Right kidney (tissue), 9 donors: Measurements from ENCODE around the gene CSKMT.
"Not testable (repeated sequence)": the region's sequence is repeated elsewhere in the genome, so short reads cannot be mapped to it uniquely, and the experiment has no call there.

Source experiments
- DNase-seq: peaks from one replicate; pipeline ENCODE4 v3.0.0-alpha.2; 2016
- long read RNA-seq, 8 donors: transcript quantifications; one replicate each; lab custom pipeline, GENCODE V29; 2026

CSKMT gene, protein sequence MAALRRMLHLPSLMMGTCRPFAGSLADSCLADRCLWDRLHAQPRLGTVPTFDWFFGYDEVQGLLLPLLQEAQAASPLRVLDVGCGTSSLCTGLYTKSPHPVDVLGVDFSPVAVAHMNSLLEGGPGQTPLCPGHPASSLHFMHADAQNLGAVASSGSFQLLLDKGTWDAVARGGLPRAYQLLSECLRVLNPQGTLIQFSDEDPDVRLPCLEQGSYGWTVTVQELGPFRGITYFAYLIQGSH
- long read RNA-seq, donor 1, transcript CSKMT-202 (2 exons, 2,870 nt): minor isoform, 8 of 17 reads
- long read RNA-seq, donor 1, transcript CSKMT-204 (1 exons, 376 nt): major isoform, 9 of 17 reads
- long read RNA-seq, donor 1, partial matches to known transcripts: 0 of 17 reads
- long read RNA-seq, donor 1, other reads (novel, unspliced or antisense): 0 of 17 reads
- long read RNA-seq, donor 2, partial matches to known transcripts: 0 of 8 reads
- long read RNA-seq, donor 2, other reads (novel, unspliced or antisense): 0 of 8 reads
- long read RNA-seq, donor 3, partial matches to known transcripts: 0 of 6 reads
- long read RNA-seq, donor 3, other reads (novel, unspliced or antisense): 0 of 6 reads
- long read RNA-seq, donor 4, partial matches to known transcripts: 0 of 2 reads
- long read RNA-seq, donor 4, other reads (novel, unspliced or antisense): 0 of 2 reads
- long read RNA-seq, donor 5, partial matches to known transcripts: 0 of 7 reads
- long read RNA-seq, donor 5, other reads (novel, unspliced or antisense): 0 of 7 reads
- long read RNA-seq, donor 6, partial matches to known transcripts: 0 of 5 reads
- long read RNA-seq, donor 6, other reads (novel, unspliced or antisense): 0 of 5 reads
- long read RNA-seq, donor 7, transcript CSKMT-204 (1 exons, 376 nt): minor isoform, 5 of 14 reads
- long read RNA-seq, donor 7, transcript CSKMT-202 (2 exons, 2,870 nt): major isoform, 8 of 14 reads
- long read RNA-seq, donor 7, partial matches to known transcripts: 0 of 14 reads
- long read RNA-seq, donor 7, other reads (novel, unspliced or antisense): 0 of 14 reads
- long read RNA-seq, donor 8, transcript CSKMT-202 (2 exons, 2,870 nt): major isoform, 5 of 7 reads
- long read RNA-seq, donor 8, partial matches to known transcripts: 0 of 7 reads
- long read RNA-seq, donor 8, other reads (novel, unspliced or antisense): 0 of 7 reads

DNA sequence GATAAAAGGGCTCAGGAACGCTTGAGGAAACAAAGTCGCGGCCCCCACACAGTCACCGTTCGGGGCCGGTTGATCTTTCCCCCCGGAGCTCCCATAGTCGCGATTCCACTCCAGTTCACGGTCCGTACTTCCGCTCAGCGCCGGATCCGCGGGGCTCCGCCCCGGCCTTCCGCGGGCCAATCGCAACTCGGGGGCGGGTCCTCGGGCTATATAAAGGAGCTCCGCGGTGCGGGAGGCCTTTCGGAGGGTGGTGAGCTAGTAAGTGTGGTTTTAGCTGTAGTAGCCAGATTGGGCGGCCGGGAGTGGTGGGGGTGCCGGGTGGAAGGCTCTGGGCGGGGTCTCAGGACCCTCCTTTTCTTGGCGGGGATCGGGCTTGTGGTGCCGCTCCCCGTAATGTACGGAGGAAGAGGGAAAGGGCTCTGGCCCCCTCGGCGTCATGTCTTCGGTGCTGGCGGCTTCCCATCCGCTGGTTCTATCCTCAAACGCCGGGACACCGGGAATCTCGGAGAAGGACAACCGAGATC, at the start of gene CSKMT, which contains the start of gene C11orf98:
TSS of gene CSKMT (plus strand) at position 238 of the 524 bp plus-strand sequence. CDS start 568 bp downstream, outside the sequence.
TSS of gene C11orf98 (minus strand) at position 136 of the 524 bp plus-strand sequence. CDS start at position 95, 41 bp downstream.
- peak; percentile 96 for DNase-seq

- no peak for DNase-seq
Measured at GRCh38 chr11:62615521-62615920, 49.6 kb upstream of the CSKMT start.

- DNase-seq: not testable (repeated sequence)
Measured at GRCh38 chr11:62616957-62617356, 48.2 kb upstream of the CSKMT start.

- no peak for DNase-seq
Measured at GRCh38 chr11:62621027-62621566, 44.0 kb upstream of the CSKMT start.

DNA sequence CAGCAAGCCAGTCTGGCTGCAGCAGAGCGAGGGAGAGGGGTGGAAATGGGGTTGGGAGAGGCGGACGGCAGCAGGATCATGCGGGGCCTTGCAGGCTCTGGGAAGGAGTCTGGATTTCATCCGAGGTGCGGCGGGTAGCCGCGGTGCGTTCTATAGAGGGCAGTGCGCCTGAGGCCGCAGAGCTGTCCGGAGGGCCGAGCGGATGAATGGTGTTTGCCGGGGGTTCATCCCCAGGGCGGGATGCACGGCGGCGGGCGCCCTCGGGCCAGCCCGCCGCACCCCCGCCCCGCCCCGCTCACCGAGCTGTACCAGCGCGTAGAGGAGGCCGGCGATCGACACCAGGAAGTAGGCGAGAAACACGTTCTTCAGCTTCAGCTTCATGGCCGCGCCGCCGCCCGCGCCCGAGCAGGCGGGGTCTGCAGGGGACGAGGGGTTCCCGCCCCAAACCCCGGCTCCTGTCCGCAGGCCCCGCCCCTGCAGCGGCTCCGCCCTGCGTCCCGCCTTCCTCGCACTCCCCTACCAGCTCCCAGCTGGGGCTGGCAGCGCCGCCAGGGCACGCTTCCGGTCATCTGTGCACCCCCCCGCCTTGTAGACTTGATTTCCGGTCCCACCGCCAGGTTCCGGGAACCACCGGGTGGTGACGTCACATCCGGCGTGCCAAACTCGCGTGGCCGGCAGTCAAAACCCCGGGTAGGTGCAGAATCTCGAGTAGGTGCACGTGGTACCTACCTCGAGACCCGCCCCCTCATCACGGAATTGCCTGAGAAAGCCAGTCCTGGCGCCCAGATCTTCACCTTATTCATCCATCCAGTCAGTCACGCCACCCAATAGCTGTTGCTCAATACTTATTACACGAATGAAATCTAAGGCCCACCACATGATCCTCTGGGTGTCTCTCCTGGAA, 43.3 kb upstream of the CSKMT start, which contains the start of gene B3GAT3:
TSS of gene B3GAT3 (minus strand) at position 420 of the 904 bp plus-strand sequence. CDS start at position 381, 39 bp downstream.
- peak; percentile 87 for DNase-seq

- DNase-seq: no peak
Measured at GRCh38 chr11:62622476-62623089, 42.5 kb upstream of the CSKMT start.

- DNase-seq: no peak
Measured at GRCh38 chr11:62627713-62628112, 37.4 kb upstream of the CSKMT start.

- DNase-seq: no peak
Measured at GRCh38 chr11:62632492-62632891, 32.6 kb upstream of the CSKMT start.

GRCh38 chr11:62644220-62644619, 20.9 kb upstream of the CSKMT start:
- DNase-seq: no peak

- DNase-seq: no peak
Measured at GRCh38 chr11:62645671-62645945, 19.5 kb upstream of the CSKMT start.

DNA sequence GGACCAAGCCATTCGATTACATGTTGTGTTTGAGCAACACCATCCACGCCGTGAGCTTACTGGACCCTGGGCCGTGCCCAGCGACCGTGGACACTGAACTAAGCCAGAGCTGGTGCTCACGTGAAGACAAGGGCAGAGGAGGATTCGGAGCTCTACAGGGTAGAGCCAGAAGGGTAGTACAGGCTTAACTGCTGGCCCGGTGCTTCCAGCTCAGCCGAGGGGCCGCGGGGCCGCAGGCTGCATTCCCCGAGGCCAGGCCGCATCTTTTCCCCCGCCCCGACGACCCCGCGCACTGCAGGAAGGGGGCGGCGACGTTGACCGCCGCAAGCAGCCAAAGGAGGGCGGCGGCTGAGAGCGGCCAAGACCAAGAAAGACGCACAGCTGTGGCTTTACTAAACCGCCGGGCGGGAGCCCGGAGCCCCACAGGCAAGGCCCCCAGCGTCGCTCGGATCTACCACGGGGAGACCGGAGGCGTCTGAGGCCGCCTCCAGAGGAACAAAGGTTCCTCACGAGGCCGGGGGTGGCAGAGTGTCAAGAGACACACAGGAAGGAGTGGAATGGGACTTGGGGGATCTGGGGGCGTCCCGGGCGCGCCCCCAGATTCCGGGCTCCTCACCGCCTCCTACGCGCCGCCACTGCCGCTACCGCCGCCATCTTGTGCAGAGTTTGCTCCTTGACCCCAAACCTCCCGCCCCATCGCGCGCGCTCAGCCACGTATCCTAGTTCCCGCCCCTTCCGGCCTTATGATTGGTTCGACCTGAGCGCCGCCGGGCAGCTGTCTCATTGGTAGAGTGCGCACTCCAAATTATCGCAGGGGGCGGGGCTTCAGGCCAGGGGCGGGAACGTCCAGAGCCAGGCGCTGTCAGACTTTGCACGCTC, 18.9 kb upstream of the CSKMT start, which contains the start of gene GANAB:
TSS of gene GANAB (minus strand) at position 668 of the 879 bp plus-strand sequence. CDS start at position 654, 14 bp downstream.
- DNase-seq: peak; percentile 91

DNA sequence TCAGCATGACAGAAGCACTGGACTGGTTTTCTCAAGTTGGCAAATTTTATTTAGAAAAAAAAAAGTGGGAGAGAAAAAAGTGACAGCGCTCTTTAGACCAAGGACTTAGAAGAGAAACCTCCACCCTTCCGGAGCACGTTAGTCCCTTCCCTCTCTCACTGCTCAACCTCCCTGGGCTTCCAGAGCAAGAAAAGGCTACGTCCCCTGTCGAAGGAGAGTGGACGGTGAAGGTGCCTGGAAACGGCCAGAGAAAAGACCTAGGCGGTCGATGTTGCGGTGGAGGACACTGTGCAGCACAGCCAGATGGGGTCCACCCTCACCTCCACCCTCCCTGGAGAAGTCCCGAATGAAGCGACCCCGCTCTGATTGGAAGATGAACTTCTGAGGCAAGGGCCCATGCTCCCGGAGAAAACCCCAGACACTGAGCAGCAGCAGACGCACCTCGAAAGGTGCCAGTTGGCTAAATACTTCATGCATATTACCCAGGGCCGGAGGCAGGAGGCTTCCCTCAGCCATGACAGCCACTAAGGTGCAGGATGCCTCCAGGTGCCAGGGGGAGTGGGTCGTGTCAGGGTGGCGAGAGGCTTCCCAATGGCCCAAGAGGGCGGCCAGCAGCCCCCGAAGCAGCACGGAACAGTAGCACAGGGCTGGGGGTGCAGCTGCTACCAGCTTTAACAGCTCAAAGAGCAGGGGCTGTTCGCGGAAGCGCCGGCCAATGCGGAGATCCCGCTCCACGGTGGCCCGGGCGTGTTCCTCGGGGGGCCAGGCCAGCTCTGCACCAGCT, 18.1 kb upstream of the CSKMT start:
- DNase-seq: no peak

DNA sequence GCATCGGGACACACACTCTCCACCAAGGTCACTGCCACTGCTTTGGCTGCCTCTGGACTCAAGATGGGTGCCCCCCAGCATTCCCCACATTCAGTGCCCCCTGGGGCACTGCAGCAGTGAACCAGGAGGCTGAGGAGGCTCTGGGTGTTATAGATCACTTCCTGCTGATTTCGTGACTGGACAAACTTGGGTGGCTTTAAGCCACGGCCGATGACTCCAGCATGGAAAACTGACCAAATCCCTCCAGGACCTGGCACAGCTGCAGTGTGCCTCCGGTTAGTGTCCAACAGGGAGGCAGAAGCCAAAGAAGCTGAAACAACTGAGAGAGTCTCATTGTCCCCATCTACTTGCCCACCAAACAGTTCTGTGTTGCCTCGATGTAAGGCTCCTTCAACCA, 17.5 kb upstream of the CSKMT start:
- DNase-seq: no peak

GRCh38 chr11:62648185-62648966, 16.7 kb upstream of the CSKMT start:
- DNase-seq: no peak

GRCh38 chr11:62648967-62649364, 16.1 kb upstream of the CSKMT start:
- DNase-seq: no peak

- no peak for DNase-seq
Measured at GRCh38 chr11:62649486-62649885, 15.6 kb upstream of the CSKMT start.

DNA sequence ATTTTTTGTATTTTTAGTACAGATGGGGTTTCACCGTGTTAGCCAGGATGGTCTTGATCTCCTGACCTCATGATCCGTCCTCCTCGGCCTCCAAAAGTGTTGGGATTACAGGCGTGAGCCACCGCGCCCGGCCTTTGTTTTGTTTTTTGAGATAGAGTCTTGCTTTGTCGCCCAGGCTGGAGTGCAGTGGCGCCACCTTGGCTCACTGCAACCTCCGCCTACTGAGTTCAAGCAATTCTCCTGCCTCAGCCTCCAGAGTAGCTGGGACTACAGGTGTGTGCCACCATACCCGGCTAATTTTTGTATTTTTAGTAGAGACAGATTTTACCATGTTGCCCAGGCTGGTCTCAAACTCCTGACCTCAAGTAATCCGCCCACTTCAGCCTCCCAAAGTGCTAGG, 14.8 kb upstream of the CSKMT start:
- DNase-seq: not testable (repeated sequence)
